Neural cell (in vitro differentiated cells): ENCODE data around the gene CTNNA2. TPM values are rescaled to one million over a fixed set of nuclear protein-coding genes. Genes with fewer than 3 reads are reported as not detected.

Experiments
- H2AFZ ChIP-seq: fragments of 200-600, 300-800 bp; sonication (generic), shearing (Covaris generic); 2 replicates; pipeline ENCODE4 v1.6.0; 2014; ENCODE audit warnings: low read depth, mild to moderate bottlenecking, antibody characterized with exemption, low read length, moderate library complexity
- H3F3A ChIP-seq: fragments of 200-600 bp; shearing (Covaris generic); 2 replicates; pipeline ENCODE4 v1.6.1; 2016; ENCODE audit warnings: mild to moderate bottlenecking, moderate library complexity, mixed read lengths, antibody characterized with exemption, low read length; ENCODE audit not compliant: insufficient read depth, poor library complexity, severe bottlenecking
- H3K27ac ChIP-seq: fragments of 200-600, 300-800 bp; sonication (generic), shearing (Covaris generic); 2 replicates; pipeline ENCODE4 v1.5.1; 2014; ENCODE audit warnings: mild to moderate bottlenecking, low read length, moderate library complexity
- H3K27me3 ChIP-seq: fragments of 300-800, 200-600 bp; sonication (generic), shearing (Covaris generic); 2 replicates; pipeline ENCODE4 v1.6.0; 2014; ENCODE audit warnings: mild to moderate bottlenecking, low read depth, low read length, moderate library complexity; ENCODE audit not compliant: insufficient read depth
- H3K36me3 ChIP-seq: fragments of 300-800, 200-600 bp; sonication (generic), shearing (Covaris generic); 2 replicates; pipeline ENCODE4 v1.5.1; 2014; ENCODE audit warnings: mild to moderate bottlenecking, antibody characterized with exemption, low read length, moderate library complexity; ENCODE audit not compliant: insufficient read depth
- H3K4me2 ChIP-seq: fragments of 300-800, 200-600 bp; sonication (generic), shearing (Covaris generic); 2 replicates; pipeline ENCODE4 v1.6.0; 2014; ENCODE audit warnings: mild to moderate bottlenecking, low read length
- H3K4me3 ChIP-seq: fragments of 300-800, 200-600 bp; sonication (generic), shearing (Covaris generic); 2 replicates; pipeline ENCODE4 v1.5.1; 2014; ENCODE audit warnings: mild to moderate bottlenecking, low read length, moderate library complexity
- H3K79me2 ChIP-seq: fragments of 200-600 bp; shearing (Covaris generic); replicated peaks from 2 replicates; pipeline ENCODE4 v1.6.0; 2014; ENCODE audit warnings: mild to moderate bottlenecking, low read length, moderate library complexity; ENCODE audit not compliant: insufficient read depth
- H3K9ac ChIP-seq: fragments of 300-800, 200-600 bp; sonication (generic), shearing (Covaris generic); 2 replicates; pipeline ENCODE4 v1.6.1; 2016; ENCODE audit warnings: mild to moderate bottlenecking, low read length, mixed read lengths
- H3K9me2 ChIP-seq: fragments of 200-600 bp; shearing (Covaris generic); 2 replicates; pipeline ENCODE4 v1.6.1; 2016; ENCODE audit warnings: mild to moderate bottlenecking, low read length, mixed read lengths; ENCODE audit not compliant: insufficient read depth
- H3K9me3 ChIP-seq: fragments of 200-600, 300-800 bp; sonication (generic), shearing (Covaris generic); 2 replicates; pipeline ENCODE4 v1.6.1; 2016; ENCODE audit warnings: mild to moderate bottlenecking, mixed run types, low read length, moderate library complexity, mixed read lengths
- H4K20me1 ChIP-seq: fragments of 200-600 bp; shearing (Covaris generic); 2 replicates; pipeline ENCODE4 v1.6.1; 2016; ENCODE audit warnings: mild to moderate bottlenecking, mixed run types; ENCODE audit not compliant: insufficient read depth
- CTCF ChIP-seq: fragments of 450-650 bp; IDR thresholded peaks from 2 replicates; pipeline ENCODE4 v1.5.1; 2014; ENCODE audit warnings: antibody characterized with exemption, mild to moderate bottlenecking, moderate library complexity; ENCODE audit not compliant: poor library complexity, severe bottlenecking
- EP300 ChIP-seq: fragments of 450-650 bp; conservative IDR thresholded peaks from 2 replicates; pipeline ENCODE4 v1.6.1; 2014; ENCODE audit warnings: antibody characterized with exemption, mild to moderate bottlenecking, moderate library complexity; ENCODE audit not compliant: poor library complexity, severe bottlenecking
- EZH2 ChIP-seq: fragments of 200-600, 300-800 bp; shearing (Covaris generic), sonication (generic); IDR thresholded peaks from 2 replicates; pipeline ENCODE4 v1.6.1; 2014; ENCODE audit warnings: antibody characterized with exemption, low read length, borderline replicate concordance, mild to moderate bottlenecking; ENCODE audit not compliant: insufficient read depth, poor library complexity, severe bottlenecking
- MXI1 ChIP-seq: fragments of 450-650 bp; conservative IDR thresholded peaks from 2 replicates; pipeline ENCODE4 v1.6.1; 2014; ENCODE audit warnings: antibody characterized with exemption, mild to moderate bottlenecking; ENCODE audit not compliant: poor library complexity, severe bottlenecking
- POLR2AphosphoS5 ChIP-seq: IDR thresholded peaks from 2 replicates; pipeline ENCODE4 v1.6.1; 2012
- RAD21 ChIP-seq: fragments of 450-650 bp; conservative IDR thresholded peaks from 2 replicates; pipeline ENCODE4 v1.6.1; 2014; ENCODE audit warnings: antibody characterized with exemption, mild to moderate bottlenecking, moderate library complexity
- REST ChIP-seq: IDR thresholded peaks from 2 replicates; pipeline ENCODE4 v1.6.1; 2012; ENCODE audit warnings: borderline replicate concordance
- SMC3 ChIP-seq: fragments of 450-650 bp; conservative IDR thresholded peaks from 2 replicates; pipeline ENCODE4 v1.6.1; 2014; ENCODE audit warnings: antibody characterized with exemption, mild to moderate bottlenecking, moderate library complexity; ENCODE audit not compliant: poor library complexity
- TAF1 ChIP-seq: IDR thresholded peaks from 2 replicates; pipeline ENCODE4 v1.6.1; 2012; ENCODE audit warnings: low read depth
- polyA plus RNA-seq: library from polyadenylated mRNA; depleted of rRNA; stranded (reverse); fragments of >200 nt; gene quantifications from 2 replicates; pipeline ENCODE4 v1.2.3, GENCODE V29; 2014

Gene CTNNA2
- polyA plus RNA-seq, 1 donor from 2014 or later: 194 TPM

- Histone ChIP-seq H3K9ac (no peak overlapping the region), H3K27ac (no peak overlapping the region), H2AFZ (no peak overlapping the region), H3K9me2 (no peaks in the 10 kb centered on the region), H3K27me3 (no peaks in the 10 kb centered on the region), H3K9me3 (no peaks in the 10 kb centered on the region), H4K20me1 (no peaks in the 10 kb centered on the region), H3F3A (no peaks in the 10 kb centered on the region), H3K36me3 (no peaks in the 10 kb centered on the region), H3K79me2 (no peaks in the 10 kb centered on the region), H3K4me2 (no peak overlapping the region), H3K4me3 (no peak overlapping the region)
- TF ChIP-seq CTCF (no peak), POLR2AphosphoS5 (no peak), SMC3 (no peak), TAF1 (no peak), REST (no peak), MXI1 (no peak)
Measured at GRCh38 chr2:80651435-80651834, 1138.6 kb downstream of the CTNNA2 start.

- Histone ChIP-seq H3K27ac (no peak overlapping the region), H3K27me3 (no peaks in the 10 kb centered on the region), H3K36me3 (no peaks in the 10 kb centered on the region), H2AFZ (no peak overlapping the region), H4K20me1 (no peaks in the 10 kb centered on the region), H3K9me3 (peaks cover 2% of the 10 kb centered on the region), H3K9me2 (no peaks in the 10 kb centered on the region), H3K4me3 (no peak overlapping the region), H3K4me2 (no peak overlapping the region), H3F3A (no peaks in the 10 kb centered on the region), H3K9ac (no peak overlapping the region), H3K79me2 (no peaks in the 10 kb centered on the region)
- no peak for TF ChIP-seq SMC3
- no peak for TF ChIP-seq TAF1
- TF ChIP-seq CTCF: no peak
- TF ChIP-seq RAD21: no peak
- no peak for TF ChIP-seq EP300
- TF ChIP-seq REST: no peak
- no peak for TF ChIP-seq POLR2AphosphoS5
- TF ChIP-seq EZH2: no peak
- TF ChIP-seq MXI1: no peak
Measured at GRCh38 chr2:80655265-80655664, 1142.4 kb downstream of the CTNNA2 start.
